ENCODE results near the gene PAPPA. TPM values are rescaled to one million over a fixed set of nuclear protein-coding genes. Genes with fewer than 3 reads are reported as not detected.

Gene PAPPA
- total RNA-seq, 1 donor from 2014 or later: 9.4 TPM

GRCh38 chr9:116182876-116183275, 29.3 kb downstream of the PAPPA start:
- no peak for ATAC-seq

GRCh38 chr9:116187570-116188170, 34.1 kb downstream of the PAPPA start:
- no peak for ATAC-seq

GRCh38 chr9:116189683-116190082, 36.1 kb downstream of the PAPPA start:
- peak; percentile 38 for ATAC-seq

GRCh38 chr9:116190637-116191396, 37.2 kb downstream of the PAPPA start:
- peak; percentile 66 for ATAC-seq

- ATAC-seq: no peak
Observed at GRCh38 chr9:116191576-116192415, 38.2 kb downstream of the PAPPA start.

GRCh38 chr9:116193636-116194035, 40.0 kb downstream of the PAPPA start:
- ATAC-seq: no peak

GRCh38 chr9:116196806-116197205, 43.2 kb downstream of the PAPPA start:
- no peak for ATAC-seq

GRCh38 chr9:116198344-116198743, 44.8 kb downstream of the PAPPA start:
- ATAC-seq: no peak

GRCh38 chr9:116202219-116202912, 48.8 kb downstream of the PAPPA start:
- no peak for ATAC-seq

- ATAC-seq: no peak
Observed at GRCh38 chr9:116204252-116204882, 50.8 kb downstream of the PAPPA start.

GRCh38 chr9:116207371-116208111, 54.0 kb downstream of the PAPPA start:
- no peak for ATAC-seq

GRCh38 chr9:116208417-116209232, 55.0 kb downstream of the PAPPA start:
- ATAC-seq: no peak

- ATAC-seq: no peak
Observed at GRCh38 chr9:116209414-116210116, 56.0 kb downstream of the PAPPA start.

GRCh38 chr9:116212986-116213692, 59.5 kb downstream of the PAPPA start:
- no peak for ATAC-seq

- no peak for ATAC-seq
Observed at GRCh38 chr9:116213693-116214047, 60.1 kb downstream of the PAPPA start.

GRCh38 chr9:116218399-116218798, 64.8 kb downstream of the PAPPA start:
- ATAC-seq: no peak

- ATAC-seq: no peak
Observed at GRCh38 chr9:116219686-116220085, 66.1 kb downstream of the PAPPA start.

- no peak for ATAC-seq
Observed at GRCh38 chr9:116223926-116224325, 70.3 kb downstream of the PAPPA start.

- no peak for ATAC-seq
Observed at GRCh38 chr9:116230051-116230632, 76.6 kb downstream of the PAPPA start.

Data from esophagus mucosa (tissue), 1 donor.